Ishikawa (cell line): ENCODE measurements around the gene PRSS58.

Experiments used
- CEBPB ChIP-seq: IDR thresholded peaks from 2 replicates; pipeline ENCODE4 v1.6.1; 2012
- EP300 ChIP-seq: IDR thresholded peaks from 2 replicates; pipeline ENCODE4 v1.6.1; 2012; ENCODE audit warnings: borderline replicate concordance
- FOXM1 ChIP-seq: IDR thresholded peaks from 2 replicates; pipeline ENCODE4 v1.6.1; 2012; ENCODE audit warnings: low read depth, borderline replicate concordance
- TAF1 ChIP-seq: IDR thresholded peaks from 2 replicates; pipeline ENCODE4 v1.6.1; 2012; ENCODE audit warnings: low read depth, mild to moderate bottlenecking
- TCF12 ChIP-seq: IDR thresholded peaks from 2 replicates; pipeline ENCODE4 v1.6.1; 2012; ENCODE audit warnings: low read depth

GRCh38 chr7:142250705-142251104 is 7.2 kb downstream of the PRSS58 start:
- TF ChIP-seq CEBPB (no peak), EP300 (no peak), FOXM1 (no peak), TCF12 (no peak), TAF1 (no peak)
